Measurements from ENCODE around the gene PDE4D. TPM values are rescaled to one million over a fixed set of nuclear protein-coding genes. Genes with fewer than 3 reads are reported as not detected.

The PDE4D gene
- total RNA-seq = 85.8 TPM
- long read RNA-seq, transcript PDE4D-204 (11 exons, 2,969 nt) = minor isoform, 9 of 53 reads
- long read RNA-seq, transcript PDE4D-223 (10 exons, 2,175 nt) = major isoform, 10 of 53 reads
- long read RNA-seq, partial matches to known transcripts = 1 of 53 reads
- long read RNA-seq, other reads (novel, unspliced or antisense) = 31 of 53 reads

- TF ChIP-seq CTCF (IDR thresholded peaks at IDR 0.05) = no peak
- Histone ChIP-seq H3K36me3 (no peaks in the 10 kb centered on the region), H3K27me3 (peaks cover 24% of the 10 kb centered on the region), H3K27ac (no peak within 1 kb of the TSS), H3K4me1 (peaks cover 3% of the 10 kb centered on the region), H3K4me3 (peak within 1 kb of the TSS; percentile 10), H3K9me3 (no peaks in the 10 kb centered on the region)
- peak; percentile 83 for ATAC-seq
- peak; percentile 72 for DNase-seq
- intact Hi-C loops (cut with DNase I) = no loop called here
These were observed at the start of gene PDE4D for GRCh38 chr5:59893429-59894227. PDE4D (minus strand) TSS chr5:59893726.

GRCh38 chr5:59937633-59938032 lies 44.1 kb upstream of the PDE4D start:
- Histone ChIP-seq H3K27ac (no peak overlapping the region), H3K4me3 (no peak overlapping the region), H3K9me3 (no peaks in the 10 kb centered on the region), H3K4me1 (no peaks in the 10 kb centered on the region), H3K36me3 (no peaks in the 10 kb centered on the region), H3K27me3 (no peaks in the 10 kb centered on the region)
- no peak for TF ChIP-seq CTCF (IDR thresholded peaks at IDR 0.05)
- DNase-seq = no peak
- ATAC-seq = no peak
- intact Hi-C loops (cut with DNase I) = no loop called here

- DNase-seq = no peak
- Histone ChIP-seq H3K4me3 (no peak overlapping the region), H3K4me1 (no peaks in the 10 kb centered on the region), H3K36me3 (no peaks in the 10 kb centered on the region), H3K9me3 (no peaks in the 10 kb centered on the region), H3K27ac (no peak overlapping the region), H3K27me3 (no peaks in the 10 kb centered on the region)
- ATAC-seq = no peak
- intact Hi-C loops (cut with DNase I) = no loop called here
- no peak for TF ChIP-seq CTCF (IDR thresholded peaks at IDR 0.05)
These were observed 29.9 kb upstream of the PDE4D start for GRCh38 chr5:59923465-59923864.

- Histone ChIP-seq H3K27ac (no peak overlapping the region), H3K27me3 (no peaks in the 10 kb centered on the region), H3K9me3 (no peaks in the 10 kb centered on the region), H3K4me1 (no peaks in the 10 kb centered on the region), H3K36me3 (no peaks in the 10 kb centered on the region), H3K4me3 (no peak overlapping the region)
- ATAC-seq = no peak
- TF ChIP-seq CTCF (IDR thresholded peaks at IDR 0.05) = no peak
- no peak for DNase-seq
- intact Hi-C loops (cut with DNase I) = no loop called here
These were observed 28.7 kb upstream of the PDE4D start for GRCh38 chr5:59922220-59922619.

GRCh38 chr5:59921816-59922215 lies 28.3 kb upstream of the PDE4D start:
- Histone ChIP-seq H3K4me1 (no peaks in the 10 kb centered on the region), H3K27ac (no peak overlapping the region), H3K9me3 (no peaks in the 10 kb centered on the region), H3K27me3 (no peaks in the 10 kb centered on the region), H3K36me3 (no peaks in the 10 kb centered on the region), H3K4me3 (no peak overlapping the region)
- intact Hi-C loops (cut with DNase I) = no loop called here
- no peak for TF ChIP-seq CTCF (IDR thresholded peaks at IDR 0.05)
- ATAC-seq (no peak), DNase-seq (no peak)

Measured in upper lobe of right lung (tissue), 1 donor.